ENCODE data around the gene SLC4A4.

DNA sequence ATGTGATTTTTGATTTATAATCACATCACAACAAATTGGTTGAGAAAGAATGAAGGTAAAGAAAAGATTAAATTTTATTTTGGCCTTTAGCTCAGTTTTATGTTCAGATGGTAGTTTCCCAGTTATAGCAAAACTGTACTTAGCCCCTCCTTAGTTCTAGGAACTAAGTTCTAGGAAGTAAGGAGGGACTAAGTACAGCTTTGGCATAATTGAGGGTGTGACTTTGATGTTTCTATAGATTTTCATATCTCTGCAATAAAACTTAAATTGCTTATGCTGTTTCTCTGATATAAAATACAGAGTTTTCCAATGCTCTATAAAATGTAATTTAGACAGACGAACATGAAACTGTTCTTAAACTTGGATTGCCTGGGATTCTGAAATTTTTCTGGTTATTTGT is 46.6 kb upstream of the SLC4A4 start:
- no peak for TF ChIP-seq POLR2A (IDR thresholded peaks at IDR 0.05; ENCODE audit: low read length)
- TF ChIP-seq GATA1 (IDR thresholded peaks at IDR 0.05; ENCODE audit: low read depth, low read length), result no peak

Data from erythroblast (primary cell).